HEK293T (cell line): ENCODE results near the gene C19orf85.

ENCODE experiments used
- CTCF ChIA-PET: fragments of 350-600 bp; formaldehyde crosslinking; extraction: SDS; loops from one replicate; lab custom pipeline; 2021; ENCODE audit warnings: antibody characterized with exemption, inconsistent platforms; lab: Yijun Ruan, JAX
- POLR2A ChIA-PET: fragments of 350-600 bp; formaldehyde crosslinking; extraction: SDS; loops from one replicate; lab custom pipeline; 2020; ENCODE audit warnings: antibody characterized with exemption, inconsistent platforms; lab: Yijun Ruan, JAX
- DNase-seq: peaks from one replicate; pipeline ENCODE4 v3.0.0; 2012; ENCODE audit warnings: mixed read lengths; ENCODE audit errors: extremely low spot score
- ARNT ChIP-seq: fragments of 450-650 bp; IDR thresholded peaks from 2 replicates; pipeline ENCODE4 v1.6.1; 2017; ENCODE audit warnings: mild to moderate bottlenecking
- BHLHE40 ChIP-seq: fragments of 450-650 bp; IDR thresholded peaks from 2 replicates; pipeline ENCODE4 v1.6.1; 2016; ENCODE audit warnings: mild to moderate bottlenecking, moderate library complexity, borderline replicate concordance
- CTBP1 ChIP-seq: fragments of 450-650 bp; IDR thresholded peaks from 2 replicates; pipeline ENCODE4 v1.6.1; 2016; ENCODE audit warnings: borderline replicate concordance
- ELF4 ChIP-seq: fragments of 450-650 bp; IDR thresholded peaks from 2 replicates; pipeline ENCODE4 v1.6.1; 2017; ENCODE audit warnings: antibody characterized with exemption
- FOXA1 ChIP-seq: fragments of 450-650 bp; IDR thresholded peaks from 2 replicates; pipeline ENCODE4 v1.6.1; 2016; ENCODE audit warnings: mild to moderate bottlenecking
- FOXK2 ChIP-seq: fragments of 450-650 bp; IDR thresholded peaks from 2 replicates; pipeline ENCODE4 v1.6.1; 2016; ENCODE audit warnings: mild to moderate bottlenecking
- FOXM1 ChIP-seq: fragments of 450-650 bp; IDR thresholded peaks from 2 replicates; pipeline ENCODE4 v1.6.1; 2017; ENCODE audit warnings: mild to moderate bottlenecking, borderline replicate concordance
- HDGF ChIP-seq: fragments of 450-650 bp; IDR thresholded peaks from 2 replicates; pipeline ENCODE4 v1.6.1; 2017; ENCODE audit warnings: antibody characterized with exemption, borderline replicate concordance
- L3MBTL2 ChIP-seq: fragments of 450-650 bp; conservative IDR thresholded peaks from 2 replicates; pipeline ENCODE4 v1.6.1; 2016; ENCODE audit warnings: mild to moderate bottlenecking
- LEF1 ChIP-seq: fragments of 450-650 bp; IDR thresholded peaks from 2 replicates; pipeline ENCODE4 v1.6.1; 2017; ENCODE audit warnings: mild to moderate bottlenecking, borderline replicate concordance
- NFRKB ChIP-seq: fragments of 450-650 bp; IDR thresholded peaks from 2 replicates; pipeline ENCODE4 v1.6.1; 2016; ENCODE audit warnings: mild to moderate bottlenecking, moderate library complexity
- SP1 ChIP-seq: fragments of 450-650 bp; IDR thresholded peaks from 2 replicates; pipeline ENCODE4 v1.6.1; 2017
- SUZ12 ChIP-seq: fragments of 450-650 bp; IDR thresholded peaks from 2 replicates; pipeline ENCODE4 v1.6.1; 2016; ENCODE audit warnings: mild to moderate bottlenecking
- TARDBP ChIP-seq: fragments of 450-650 bp; IDR thresholded peaks from 2 replicates; pipeline ENCODE4 v1.6.1; 2016
- ZNF384 ChIP-seq: fragments of 450-650 bp; IDR thresholded peaks from 2 replicates; pipeline ENCODE4 v1.6.1; 2016
- TF ChIP-seq, protein P1 (sequence below): fragments of 450-650 bp; IDR thresholded peaks from 2 replicates; pipeline ENCODE4 v1.6.1; 2016

C19orf85 gene

DNA sequence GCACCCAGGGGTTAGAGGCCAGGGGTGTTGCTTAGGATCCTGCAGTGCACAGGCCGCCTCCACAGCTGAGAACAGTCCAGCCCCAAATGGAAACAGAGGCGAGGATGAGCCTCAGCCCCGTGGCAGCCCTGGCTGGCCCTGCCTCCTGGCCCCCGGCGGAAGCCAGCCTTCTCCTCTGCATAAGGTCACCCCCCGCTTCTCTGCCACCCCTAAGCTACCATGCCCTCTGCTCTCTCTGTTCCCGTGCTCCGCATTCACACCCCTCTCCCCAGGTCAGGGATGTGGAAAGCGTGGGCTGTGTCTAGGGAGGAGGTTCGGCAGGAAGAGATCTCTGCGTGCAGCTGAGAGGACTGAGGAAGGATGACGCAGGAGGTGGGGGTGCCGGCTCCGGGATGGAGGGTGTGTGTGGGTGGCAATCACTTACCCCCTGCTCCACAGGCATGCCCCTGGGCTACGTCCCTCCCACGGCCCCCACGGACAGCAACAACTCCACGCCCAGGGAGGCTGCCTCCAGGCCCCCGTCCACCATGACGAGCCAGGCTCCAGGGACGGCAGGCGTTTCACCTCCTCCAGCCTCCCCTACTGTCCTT lies 29.7 kb upstream of the C19orf85 start:
- POLR2A ChIA-PET: interaction anchor here (1.2 kb wide), 1 partner anchor 10 kb away, joined by 4 read pairs; the partner anchor contains the start of gene NAT14
- CTCF ChIA-PET: no interaction called here
- TF ChIP-seq ELF4: no peak
- no peak for TF ChIP-seq FOXK2
- no peak for TF ChIP-seq BHLHE40
- TF ChIP-seq TARDBP: no peak
- TF ChIP-seq SP1: no peak
- TF ChIP-seq FOXM1: no peak
- TF ChIP-seq LEF1: no peak
- no peak for TF ChIP-seq SUZ12
- no peak for TF ChIP-seq FOXA1
- no peak for TF ChIP-seq HDGF
- TF ChIP-seq, protein P1, sequence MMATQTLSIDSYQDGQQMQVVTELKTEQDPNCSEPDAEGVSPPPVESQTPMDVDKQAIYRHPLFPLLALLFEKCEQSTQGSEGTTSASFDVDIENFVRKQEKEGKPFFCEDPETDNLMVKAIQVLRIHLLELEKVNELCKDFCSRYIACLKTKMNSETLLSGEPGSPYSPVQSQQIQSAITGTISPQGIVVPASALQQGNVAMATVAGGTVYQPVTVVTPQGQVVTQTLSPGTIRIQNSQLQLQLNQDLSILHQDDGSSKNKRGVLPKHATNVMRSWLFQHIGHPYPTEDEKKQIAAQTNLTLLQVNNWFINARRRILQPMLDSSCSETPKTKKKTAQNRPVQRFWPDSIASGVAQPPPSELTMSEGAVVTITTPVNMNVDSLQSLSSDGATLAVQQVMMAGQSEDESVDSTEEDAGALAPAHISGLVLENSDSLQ: no peak
- TF ChIP-seq ARNT: no peak
- no peak for DNase-seq

DNA sequence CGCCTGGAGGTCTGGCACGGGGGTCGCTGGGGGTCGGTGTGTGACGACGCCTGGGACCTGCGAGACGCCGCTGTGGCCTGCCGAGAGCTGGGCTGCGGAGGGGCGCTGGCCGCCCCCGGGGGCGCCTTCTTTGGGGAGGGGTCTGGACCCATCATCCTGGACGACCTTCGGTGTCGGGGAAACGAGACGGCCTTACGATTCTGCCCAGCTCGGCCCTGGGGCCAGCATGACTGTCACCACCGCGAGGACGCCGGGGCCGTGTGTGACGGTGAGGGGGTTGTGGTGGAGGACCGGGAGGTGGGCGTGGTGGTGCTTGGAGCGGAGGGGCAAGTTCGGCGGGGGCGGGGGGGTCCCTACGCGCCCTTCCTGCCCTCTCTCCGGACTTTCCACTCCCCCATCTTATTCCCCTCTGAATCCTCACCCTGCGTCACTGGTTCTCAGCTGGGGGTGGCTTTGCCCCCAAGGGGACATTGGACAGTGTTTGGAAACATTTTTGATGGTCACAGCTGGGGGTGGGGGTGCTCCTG lies 29.2 kb upstream of the C19orf85 start:
- DNase-seq: no peak
- CTCF ChIA-PET: no interaction called here
- POLR2A ChIA-PET: interaction anchor here (1.2 kb wide), 1 partner anchor 9 kb away, joined by 4 read pairs; the partner anchor contains the start of gene NAT14
- TF ChIP-seq TARDBP: no peak
- TF ChIP-seq LEF1: no peak
- TF ChIP-seq BHLHE40: no peak
- TF ChIP-seq FOXK2: no peak
- no peak for TF ChIP-seq ZNF384
- no peak for TF ChIP-seq CTBP1
- TF ChIP-seq HDGF: no peak
- no peak for TF ChIP-seq L3MBTL2
- no peak for TF ChIP-seq ELF4

DNA sequence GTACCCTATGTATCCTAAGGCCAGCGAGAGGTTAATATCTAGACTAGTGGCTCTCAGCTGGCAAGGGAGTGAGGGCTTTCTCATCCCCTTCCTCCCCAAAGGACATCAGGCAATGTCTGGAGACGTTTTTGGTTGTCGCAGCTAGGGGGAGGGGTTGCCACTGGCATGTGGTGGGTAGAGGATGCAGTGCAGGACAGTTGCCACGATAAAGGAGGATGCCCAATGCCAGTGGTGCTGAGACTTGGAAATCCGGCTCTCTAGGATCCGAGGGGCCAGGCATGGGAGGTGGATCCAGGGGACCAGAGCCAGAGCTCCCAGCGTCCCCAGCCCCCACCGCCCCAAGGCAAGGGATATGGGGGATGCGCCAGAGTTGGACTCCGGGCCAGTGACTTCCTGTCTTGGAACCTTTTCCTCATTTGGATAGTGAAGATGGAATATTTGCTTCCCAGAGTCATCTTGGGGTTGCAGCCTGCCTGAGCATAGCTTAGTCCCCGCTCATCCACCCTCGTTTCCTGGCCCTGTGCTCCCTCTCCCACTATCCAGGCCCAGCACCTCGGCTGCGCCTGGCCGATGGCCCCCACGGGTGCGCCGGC lies 28.6 kb upstream of the C19orf85 start:
- DNase-seq: no peak
- POLR2A ChIA-PET: no interaction called here
- TF ChIP-seq NFRKB: no peak
- no peak for TF ChIP-seq TARDBP
- TF ChIP-seq FOXK2: no peak
- no peak for TF ChIP-seq FOXA1
- TF ChIP-seq SUZ12: no peak
- CTCF ChIA-PET: no interaction called here

DNA sequence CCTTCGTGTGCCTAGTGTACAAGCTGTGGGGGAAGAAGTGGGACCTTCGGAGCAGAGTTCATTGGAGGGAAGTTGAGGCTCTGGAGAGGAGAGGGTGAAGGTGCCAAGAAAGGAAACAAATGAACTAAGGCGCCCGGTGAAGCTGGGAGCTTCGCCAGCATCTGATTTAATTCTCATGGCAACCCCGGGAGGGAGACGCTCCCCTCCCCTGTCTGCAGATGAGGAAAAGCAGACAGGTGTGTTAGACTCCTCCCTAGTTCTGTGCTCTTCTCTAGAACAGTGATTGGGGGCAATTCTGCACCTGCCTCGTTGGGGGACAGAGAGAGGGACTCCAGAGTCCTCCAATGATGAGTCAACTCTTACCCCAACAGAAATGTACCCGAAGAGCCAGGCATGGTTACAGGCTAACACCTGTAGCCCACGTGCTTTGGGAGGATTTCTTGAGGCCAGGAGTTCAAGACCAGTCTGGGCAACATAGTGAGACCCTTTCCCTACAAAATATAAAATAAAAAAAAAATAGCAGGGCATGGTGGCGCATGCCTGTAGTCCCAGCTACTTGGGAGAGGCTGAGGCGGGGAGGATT lies 27.9 kb upstream of the C19orf85 start:
- ChIA-PET POLR2A (no interaction called here), CTCF (no interaction called here)
- TF ChIP-seq FOXM1 (no peak), SUZ12 (no peak), LEF1 (no peak), ZNF384 (no peak), L3MBTL2 (no peak), FOXA1 (no peak), HDGF (no peak), TARDBP (no peak)
- no peak for DNase-seq

DNA sequence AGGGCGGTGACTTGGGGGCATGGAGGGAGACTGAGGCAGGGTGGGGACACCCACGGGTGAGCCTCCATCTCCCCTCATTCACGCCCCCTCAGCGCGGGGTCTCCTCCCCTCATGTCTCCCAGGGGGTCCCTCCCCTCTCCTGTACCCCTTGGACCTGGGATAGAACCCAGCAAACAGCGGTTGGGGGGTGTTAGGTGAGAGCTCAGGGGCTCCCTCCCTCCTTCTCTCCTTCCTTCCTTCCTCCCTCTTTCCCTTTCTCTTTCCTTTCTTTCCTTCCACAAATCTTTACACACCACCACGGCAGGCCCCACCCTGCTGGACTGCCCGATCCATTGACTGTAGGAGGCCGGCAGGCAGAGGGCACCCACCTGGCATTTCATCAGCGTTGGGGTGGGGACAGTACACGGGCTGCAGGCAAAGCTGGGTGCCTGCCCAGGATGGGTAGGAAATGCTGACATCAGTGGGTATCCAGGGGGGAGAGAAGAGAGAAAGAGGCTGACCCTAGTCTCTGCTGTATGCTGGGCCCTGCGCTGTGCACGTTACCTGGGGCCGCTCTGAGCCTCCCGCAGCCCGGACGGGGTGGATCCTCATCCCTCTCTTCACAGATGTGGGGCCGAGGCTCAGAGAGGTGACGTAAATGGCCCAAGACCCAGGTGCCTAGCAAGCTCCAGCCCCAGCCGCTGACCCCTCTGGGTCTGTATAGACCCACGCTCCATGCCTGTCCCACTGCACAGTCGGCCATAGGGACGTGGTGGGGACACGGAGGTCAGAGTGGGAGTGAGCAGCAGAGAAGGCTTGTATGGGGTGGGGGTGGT lies 27.2 kb upstream of the C19orf85 start:
- CTCF ChIA-PET: interaction anchor here (1.4 kb wide), 1 partner anchor 24 kb away, joined by 3 read pairs; no protein-coding TSS in a partner anchor
- DNase-seq: no peak
- POLR2A ChIA-PET: interaction anchor here (0.7 to 1.0 kb wide), 2 partner anchors 12 to 16 kb away, joined by 3 read pairs; no protein-coding TSS in a partner anchor
- TF ChIP-seq, protein P1: no peak
- TF ChIP-seq TARDBP: no peak

DNA sequence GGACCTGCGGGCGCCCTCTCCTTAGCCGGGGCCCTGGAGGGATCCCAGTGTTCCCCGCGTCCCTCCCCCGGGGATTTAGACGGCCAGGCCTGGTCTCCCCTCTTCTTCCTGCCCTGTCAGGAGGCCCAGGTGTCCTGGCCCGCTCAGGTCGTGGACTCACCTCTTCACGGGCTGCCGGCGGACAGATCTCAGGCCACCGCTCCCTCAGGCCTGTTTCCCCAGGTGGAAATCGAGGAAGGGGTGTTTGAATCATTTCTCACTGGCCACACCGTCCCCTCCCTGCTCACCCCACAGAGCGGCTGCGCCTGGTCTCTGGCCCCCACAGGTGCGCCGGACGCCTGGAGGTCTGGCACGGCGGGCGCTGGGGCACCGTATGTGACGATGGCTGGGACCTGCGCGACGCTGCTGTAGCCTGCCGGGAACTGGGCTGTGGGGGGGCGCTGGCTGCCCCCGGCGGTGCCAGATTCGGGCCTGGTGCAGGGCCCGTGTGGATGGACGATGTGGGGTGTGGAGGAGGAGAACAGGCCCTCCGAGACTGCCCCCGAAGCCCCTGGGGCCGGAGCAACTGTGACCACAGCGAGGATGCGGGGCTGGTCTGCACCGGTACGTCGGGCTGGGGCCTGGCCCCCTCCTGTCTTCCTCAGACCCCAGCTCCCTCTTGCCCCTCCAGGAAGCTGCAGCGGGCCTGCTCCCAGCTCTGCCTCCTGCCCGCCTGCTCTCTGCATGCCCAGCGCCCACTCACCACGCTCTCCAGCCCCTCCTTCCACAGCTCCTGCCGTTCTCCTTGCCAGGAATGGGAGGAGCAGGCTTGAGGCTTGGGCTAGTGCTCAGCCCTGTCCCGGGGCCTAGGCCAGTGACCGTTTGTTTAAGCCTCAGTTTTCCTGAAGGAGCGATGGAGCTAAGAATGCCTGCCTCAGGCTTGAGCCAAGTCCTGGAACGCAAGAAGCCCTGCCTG lies 26.2 kb upstream of the C19orf85 start:
- DNase-seq: no peak
- ChIA-PET POLR2A (interaction anchor here (0.7 to 1.1 kb wide), 3 partner anchors 13 to 113 kb away, joined by 3 read pairs; no protein-coding TSS in a partner anchor), CTCF (interaction anchor here (1.4 kb wide), 1 partner anchor 23 kb away, joined by 3 read pairs; no protein-coding TSS in a partner anchor)
- TF ChIP-seq CTBP1: no peak
- no peak for TF ChIP-seq SUZ12
- no peak for TF ChIP-seq FOXK2
- TF ChIP-seq HDGF: no peak
- no peak for TF ChIP-seq SP1
- TF ChIP-seq ZNF384: no peak
- no peak for TF ChIP-seq ARNT
- TF ChIP-seq LEF1: no peak
- TF ChIP-seq FOXA1: no peak
- TF ChIP-seq FOXM1: no peak
- no peak for TF ChIP-seq NFRKB
- no peak for TF ChIP-seq ELF4
- TF ChIP-seq BHLHE40: no peak
- TF ChIP-seq, protein P1: no peak
- no peak for TF ChIP-seq L3MBTL2
- TF ChIP-seq TARDBP: no peak
